ENCODE data around the gene VSIG10. TPM values are rescaled to one million over a fixed set of nuclear protein-coding genes. Genes with fewer than 3 reads are reported as not detected.
A peak's percentile ranks its signal among the peaks of the same experiment; 100 is the strongest.

The VSIG10 gene
- total RNA-seq, 2 experiments from 2014 or later: 9.2 to 9.8 TPM

GRCh38 chr12:118137148-118137678, 33.4 kb upstream of the VSIG10 start:
- DNase-seq (ENCODE audit: low spot score): no peak
- Histone ChIP-seq H4K20me1 (ENCODE audit: insufficient read depth, low read length) (no peaks in the 10 kb centered on the region), H3K36me3 (ENCODE audit: insufficient read depth, low read length) (peaks cover 41% of the 10 kb centered on the region), H3K9me2 (ENCODE audit: insufficient read depth, low read length) (no peaks in the 10 kb centered on the region), H3K9me3 (ENCODE audit: low read length) (no peaks in the 10 kb centered on the region), H3K4me1 (ENCODE audit: insufficient read depth, low read length, poor library complexity, severe bottlenecking) (peaks cover 11% of the 10 kb centered on the region), H3K4me2 (ENCODE audit: low read length) (peak overlapping the region; percentile 83), H2AFZ (ENCODE audit: low read length) (no peak overlapping the region), H3K27ac (ENCODE audit: low read depth, low read length, poor library complexity, severe bottlenecking) (no peak overlapping the region), H3K79me2 (ENCODE audit: insufficient read depth, low read depth, low read length) (peaks cover 23% of the 10 kb centered on the region; the same call in 1 of the 2 replicates), H3K4me3 (ENCODE audit: low read depth, low read length, poor library complexity, severe bottlenecking) (peak overlapping the region; percentile 96)
- POLR2A ChIA-PET: no interaction called here
- CTCF ChIA-PET (ENCODE audit: unreplicated experiment): interaction anchor here (0.7 kb wide), 1 partner anchor 35 kb away, joined by 3 read pairs; no protein-coding TSS in a partner anchor
- intact Hi-C loops (cut with micrococcal nuclease; ENCODE audit: unreplicated experiment): loop anchor here (2.0 to 5.0 kb wide), 3 partner anchors 75 to 235 kb away; partner anchors contain the start of genes TAOK3 and WSB2
- TSS peak; percentile 75 for BruUV-seq (replicated peaks)
- TF ChIP-seq, protein P1, sequence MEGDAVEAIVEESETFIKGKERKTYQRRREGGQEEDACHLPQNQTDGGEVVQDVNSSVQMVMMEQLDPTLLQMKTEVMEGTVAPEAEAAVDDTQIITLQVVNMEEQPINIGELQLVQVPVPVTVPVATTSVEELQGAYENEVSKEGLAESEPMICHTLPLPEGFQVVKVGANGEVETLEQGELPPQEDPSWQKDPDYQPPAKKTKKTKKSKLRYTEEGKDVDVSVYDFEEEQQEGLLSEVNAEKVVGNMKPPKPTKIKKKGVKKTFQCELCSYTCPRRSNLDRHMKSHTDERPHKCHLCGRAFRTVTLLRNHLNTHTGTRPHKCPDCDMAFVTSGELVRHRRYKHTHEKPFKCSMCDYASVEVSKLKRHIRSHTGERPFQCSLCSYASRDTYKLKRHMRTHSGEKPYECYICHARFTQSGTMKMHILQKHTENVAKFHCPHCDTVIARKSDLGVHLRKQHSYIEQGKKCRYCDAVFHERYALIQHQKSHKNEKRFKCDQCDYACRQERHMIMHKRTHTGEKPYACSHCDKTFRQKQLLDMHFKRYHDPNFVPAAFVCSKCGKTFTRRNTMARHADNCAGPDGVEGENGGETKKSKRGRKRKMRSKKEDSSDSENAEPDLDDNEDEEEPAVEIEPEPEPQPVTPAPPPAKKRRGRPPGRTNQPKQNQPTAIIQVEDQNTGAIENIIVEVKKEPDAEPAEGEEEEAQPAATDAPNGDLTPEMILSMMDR (conservative IDR thresholded peaks at IDR 0.05; ENCODE audit: low read length): no peak
- no peak for TF ChIP-seq EZH2phosphoT487 (IDR thresholded peaks at IDR 0.05; ENCODE audit: borderline replicate concordance, low read depth, low read length)

GRCh38 chr12:118136559-118137003, 32.8 kb upstream of the VSIG10 start:
- peak overlapping the region; percentile 96 for H3K4me3 ChIP-seq (ENCODE audit: low read depth, low read length, poor library complexity, severe bottlenecking)
- TF ChIP-seq EZH2phosphoT487 (IDR thresholded peaks at IDR 0.05; ENCODE audit: borderline replicate concordance, low read depth, low read length): no peak
- TF ChIP-seq, protein P1 (conservative IDR thresholded peaks at IDR 0.05; ENCODE audit: low read length): no peak
- peaks cover 37% of the 10 kb centered on the region for H3K36me3 ChIP-seq (ENCODE audit: insufficient read depth, low read length)
- H3K27ac ChIP-seq (ENCODE audit: low read depth, low read length, poor library complexity, severe bottlenecking): peak overlapping the region; percentile 14
- H3K79me2 ChIP-seq (ENCODE audit: insufficient read depth, low read depth, low read length): peaks cover 23% of the 10 kb centered on the region; the same call in 1 of the 2 replicates
- DNase-seq (ENCODE audit: low spot score): peak; percentile 35
- no peaks in the 10 kb centered on the region for H3K9me3 ChIP-seq (ENCODE audit: low read length)
- no peaks in the 10 kb centered on the region for H4K20me1 ChIP-seq (ENCODE audit: insufficient read depth, low read length)
- peaks cover 17% of the 10 kb centered on the region for H3K4me1 ChIP-seq (ENCODE audit: insufficient read depth, low read length, poor library complexity, severe bottlenecking)
- no peaks in the 10 kb centered on the region for H3K9me2 ChIP-seq (ENCODE audit: insufficient read depth, low read length)
- intact Hi-C loops (cut with micrococcal nuclease; ENCODE audit: unreplicated experiment): loop anchor here (2.0 to 5.0 kb wide), 3 partner anchors 74 to 236 kb away; partner anchors contain the start of genes TAOK3 and WSB2
- no TSS peak for BruUV-seq (replicated peaks)
- peak overlapping the region; percentile 83 for H3K4me2 ChIP-seq (ENCODE audit: low read length)
- CTCF ChIA-PET (ENCODE audit: unreplicated experiment): interaction anchor here (0.6 kb wide), 1 partner anchor 1002 kb away, joined by 3 read pairs; no protein-coding TSS in a partner anchor
- POLR2A ChIA-PET: interaction anchor here (1.1 to 1.8 kb wide), 6 partner anchors 12 to 223 kb away, joined by 3 to 11 read pairs (median 3); no protein-coding TSS in a partner anchor
- peak overlapping the region; percentile 83; the same call in 1 of the 2 replicates for H2AFZ ChIP-seq (ENCODE audit: low read length)
